ENCODE measurements around the gene DDOST. TPM values are rescaled to one million over a fixed set of nuclear protein-coding genes. Genes with fewer than 3 reads are reported as not detected.

DDOST gene
- total RNA-seq, 2 experiments from 2014 or later, result 140 to 159 TPM

DNA sequence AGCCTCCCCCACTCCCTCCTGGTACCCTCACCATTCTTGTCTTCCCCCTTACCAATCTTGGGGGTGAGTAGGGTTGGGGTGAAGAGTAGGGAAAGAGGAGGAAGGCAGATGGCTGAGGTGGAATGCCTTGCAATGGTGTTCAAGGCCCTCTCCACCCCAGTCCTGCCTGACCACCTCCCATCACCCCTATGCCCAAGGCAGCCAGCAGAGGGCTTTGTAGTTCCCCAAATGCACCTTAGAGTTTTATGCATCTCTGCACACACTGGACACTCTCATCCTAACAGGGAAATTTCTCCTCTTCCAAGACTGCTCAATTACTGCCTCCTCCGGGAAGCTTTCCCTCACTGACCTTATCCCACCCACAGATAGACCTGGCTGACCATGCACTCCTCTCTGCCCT lies 41.2 kb upstream of the DDOST start:
- ATAC-seq (no peak), DNase-seq (no peak)
- ChIA-PET CTCF (no interaction called here), POLR2A (no interaction called here)
- no peaks in the 10 kb centered on the region for H3K27me3 Mint-ChIP-seq
- intact Hi-C loops (cut with micrococcal nuclease), result no loop called here
- no peaks in the 10 kb centered on the region for H3K9me3 Mint-ChIP-seq
- no peak for TF ChIP-seq CTCF (IDR thresholded peaks at IDR 0.05)
- H3K4me1 Mint-ChIP-seq (ENCODE audit: low read depth), result no peaks in the 10 kb centered on the region
- no peak overlapping the region for H3K4me3 Mint-ChIP-seq
- no peaks in the 10 kb centered on the region for H3K36me3 Mint-ChIP-seq (ENCODE audit: low read depth)
- H3K27ac Mint-ChIP-seq, result no peak overlapping the region

DNA sequence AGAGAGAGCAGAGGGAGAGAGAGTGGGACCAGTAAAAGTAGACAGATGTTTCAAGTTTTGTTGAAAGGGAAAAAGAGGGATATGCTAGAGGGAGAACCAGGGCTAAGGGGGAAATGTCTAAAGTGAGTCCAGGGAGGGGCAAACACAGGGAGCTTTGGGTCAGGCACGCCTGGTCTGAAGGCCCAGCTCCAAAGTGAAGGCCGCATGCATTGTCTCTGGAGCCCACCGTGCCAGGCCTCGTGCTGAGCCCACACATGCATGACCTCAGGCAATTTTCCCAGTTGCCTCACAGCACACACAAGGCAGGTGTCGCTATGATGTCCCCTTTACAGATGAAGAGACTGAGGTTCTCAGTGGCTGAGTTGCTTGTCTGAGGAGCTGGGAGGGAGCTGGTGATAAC lies 40.7 kb upstream of the DDOST start:
- no peak for DNase-seq
- Mint-ChIP-seq H3K4me3 (no peak overlapping the region), H3K4me1 (ENCODE audit: low read depth) (no peaks in the 10 kb centered on the region), H3K36me3 (ENCODE audit: low read depth) (no peaks in the 10 kb centered on the region), H3K27me3 (no peaks in the 10 kb centered on the region), H3K27ac (no peak overlapping the region), H3K9me3 (no peaks in the 10 kb centered on the region)
- POLR2A ChIA-PET, result no interaction called here
- intact Hi-C loops (cut with micrococcal nuclease), result no loop called here
- no peak for TF ChIP-seq CTCF (IDR thresholded peaks at IDR 0.05)
- CTCF ChIA-PET, result no interaction called here
- ATAC-seq, result no peak

GRCh38 chr1:20701446-20701845 lies 40.3 kb upstream of the DDOST start:
- POLR2A ChIA-PET, result no interaction called here
- no peaks in the 10 kb centered on the region for H3K36me3 Mint-ChIP-seq (ENCODE audit: low read depth)
- H3K27me3 Mint-ChIP-seq, result no peaks in the 10 kb centered on the region
- H3K4me1 Mint-ChIP-seq (ENCODE audit: low read depth), result no peaks in the 10 kb centered on the region
- H3K4me3 Mint-ChIP-seq, result no peak overlapping the region
- TF ChIP-seq CTCF (IDR thresholded peaks at IDR 0.05), result no peak
- no peaks in the 10 kb centered on the region for H3K9me3 Mint-ChIP-seq
- no peak overlapping the region for H3K27ac Mint-ChIP-seq
- intact Hi-C loops (cut with micrococcal nuclease), result no loop called here
- no peak for DNase-seq
- no peak for ATAC-seq
- CTCF ChIA-PET, result no interaction called here

GRCh38 chr1:20700636-20701215 lies 39.6 kb upstream of the DDOST start:
- TF ChIP-seq CTCF (IDR thresholded peaks at IDR 0.05), result no peak
- Mint-ChIP-seq H3K9me3 (no peaks in the 10 kb centered on the region), H3K27me3 (no peaks in the 10 kb centered on the region), H3K4me3 (no peak overlapping the region), H3K36me3 (ENCODE audit: low read depth) (no peaks in the 10 kb centered on the region), H3K4me1 (ENCODE audit: low read depth) (no peaks in the 10 kb centered on the region), H3K27ac (no peak overlapping the region)
- POLR2A ChIA-PET, result no interaction called here
- no peak for ATAC-seq
- DNase-seq, result no peak
- intact Hi-C loops (cut with micrococcal nuclease), result no loop called here
- CTCF ChIA-PET, result interaction anchor here (8.8 kb wide), 1 partner anchor 494 kb away, joined by 104 read pairs; no protein-coding TSS in a partner anchor

GRCh38 chr1:20699558-20699957 lies 38.4 kb upstream of the DDOST start:
- CTCF ChIA-PET, result interaction anchor here (8.8 kb wide), 1 partner anchor 495 kb away, joined by 104 read pairs; no protein-coding TSS in a partner anchor
- Mint-ChIP-seq H3K27ac (no peak overlapping the region), H3K9me3 (no peaks in the 10 kb centered on the region), H3K4me1 (ENCODE audit: low read depth) (no peaks in the 10 kb centered on the region), H3K27me3 (no peaks in the 10 kb centered on the region), H3K4me3 (no peak overlapping the region), H3K36me3 (ENCODE audit: low read depth) (no peaks in the 10 kb centered on the region)
- DNase-seq (no peak), ATAC-seq (no peak)
- TF ChIP-seq CTCF (IDR thresholded peaks at IDR 0.05), result no peak
- POLR2A ChIA-PET, result no interaction called here
- intact Hi-C loops (cut with micrococcal nuclease), result loop anchor here (10.0 kb wide), 1 partner anchor 495 kb away; no protein-coding TSS in a partner anchor
